IMR-90 (cell line): ENCODE results near the gene HTR5A. TPM values are rescaled to one million over a fixed set of nuclear protein-coding genes. Genes with fewer than 3 reads are reported as not detected.

Source experiments
- ATAC-seq: fragments of 200-7000 bp; cut with Tn5 transposase; 2 replicates; pipeline ENCODE4 v1.9.1; 2020; ENCODE audit warnings: low read depth, mild to moderate bottlenecking, moderate library complexity
- BruUV-seq: library from RNA; stranded (reverse); fragments of 400-500 nt; replicated peaks from 2 replicates; lab custom pipeline; 2021; lab: Mats Ljungman, UMichigan
- CTCF ChIA-PET: fragments of 300-600 bp; formaldehyde crosslinking; extraction: SDS; loops from one replicate; lab custom pipeline; 2021; ENCODE audit warnings: antibody characterized with exemption; lab: Yijun Ruan, JAX
- POLR2A ChIA-PET: fragments of 300-600 bp; sonication (Branson Sonifier 250); formaldehyde crosslinking; loops from one replicate; lab custom pipeline; 2022; ENCODE audit warnings: antibody characterized with exemption; ENCODE audit not compliant: unreplicated experiment; lab: Charles Lee
- DNase-seq: peaks from one replicate; pipeline ENCODE4 v3.0.0; 2013
- H2AFZ ChIP-seq: replicated peaks from 2 replicates; pipeline ENCODE3; 2013; ENCODE audit warnings: low read length, mild to moderate bottlenecking; ENCODE audit not compliant: poor library complexity
- H2AK5ac ChIP-seq: 2 replicates; pipeline ENCODE4 v1.6.1; 2013; ENCODE audit warnings: low read depth, low read length, inconsistent platforms
- H2AK9ac ChIP-seq: replicated peaks from 2 replicates; pipeline ENCODE3; 2013; ENCODE audit warnings: mild to moderate bottlenecking, low read depth, low read length, moderate library complexity; ENCODE audit not compliant: poor library complexity
- H2BK120ac ChIP-seq: 2 replicates; pipeline ENCODE4 v1.6.1; 2013; ENCODE audit warnings: low read depth, low read length, inconsistent platforms
- H2BK15ac ChIP-seq: 3 replicates; pipeline ENCODE4 v1.6.1; 2013; ENCODE audit warnings: low read depth, low read length, inconsistent platforms
- H2BK20ac ChIP-seq: 2 replicates; pipeline ENCODE4 v1.6.1; 2013; ENCODE audit warnings: low read depth, mild to moderate bottlenecking, inconsistent platforms, low read length, moderate library complexity
- H2BK5ac ChIP-seq: 2 replicates; pipeline ENCODE4 v1.6.1; 2013; ENCODE audit warnings: mild to moderate bottlenecking, low read depth, low read length, inconsistent platforms; ENCODE audit not compliant: poor library complexity, severe bottlenecking
- H3K14ac ChIP-seq: replicated peaks from 2 replicates; pipeline ENCODE4 v1.6.1; 2013; ENCODE audit warnings: low read depth, low read length, inconsistent platforms
- H3K18ac ChIP-seq: 2 replicates; pipeline ENCODE4 v1.6.1; 2013; ENCODE audit warnings: low read depth, low read length, control low read depth
- H3K23ac ChIP-seq: 2 replicates; pipeline ENCODE4 v1.6.1; 2013; ENCODE audit warnings: low read depth, low read length, inconsistent platforms
- H3K27ac ChIP-seq: 2 replicates; pipeline ENCODE4 v1.5.1; 2013; ENCODE audit warnings: mild to moderate bottlenecking, control low read depth, low read length; ENCODE audit not compliant: insufficient read depth
- H3K27me3 ChIP-seq: 2 replicates; pipeline ENCODE4 v1.6.1; 2013; ENCODE audit warnings: low read length; ENCODE audit not compliant: control insufficient read depth, insufficient read depth
- H3K36me3 ChIP-seq: 2 replicates; pipeline ENCODE4 v1.6.1; 2013; ENCODE audit warnings: low read length, mixed read lengths; ENCODE audit not compliant: control insufficient read depth, insufficient read depth
- H3K4ac ChIP-seq: 2 replicates; pipeline ENCODE4 v1.6.1; 2013; ENCODE audit warnings: low read depth, low read length, inconsistent platforms
- H3K4me1 ChIP-seq: 2 replicates; pipeline ENCODE4 v1.6.1; 2013; ENCODE audit warnings: low read length, mixed read lengths; ENCODE audit not compliant: control insufficient read depth, insufficient read depth
- H3K4me2 ChIP-seq: 2 replicates; pipeline ENCODE4 v1.6.1; 2013; ENCODE audit warnings: low read depth, mild to moderate bottlenecking, control low read depth, low read length, moderate library complexity
- H3K4me3 ChIP-seq: 2 replicates; pipeline ENCODE4 v1.5.1; 2013; ENCODE audit warnings: low read depth, mild to moderate bottlenecking, control low read depth, low read length, moderate library complexity; ENCODE audit not compliant: insufficient read depth
- H3K56ac ChIP-seq: 2 replicates; pipeline ENCODE4 v1.6.1; 2013; ENCODE audit warnings: low read length, inconsistent platforms; ENCODE audit not compliant: insufficient read depth; ENCODE audit errors: extremely low read depth
- H3K79me1 ChIP-seq, 2 experiments: 2 replicates each; pipeline ENCODE4 v1.6.1; 2013; ENCODE audit warnings: low read length in 2 of 2, inconsistent platforms in 1 of 2, low read depth in 1 of 2
- H3K9ac ChIP-seq: 2 replicates; pipeline ENCODE4 v1.6.1; 2013; ENCODE audit warnings: low read depth, low read length, control low read depth
- H3K9me1 ChIP-seq: 2 replicates; pipeline ENCODE4 v1.6.1; 2013; ENCODE audit warnings: low read length, inconsistent platforms; ENCODE audit not compliant: insufficient read depth
- H3K9me3 ChIP-seq: 2 replicates; pipeline ENCODE4 v1.6.1; 2013; ENCODE audit warnings: low read length; ENCODE audit not compliant: control insufficient read depth, insufficient read depth
- H4K20me1 ChIP-seq: 2 replicates; pipeline ENCODE4 v1.6.1; 2013; ENCODE audit warnings: low read length, inconsistent platforms; ENCODE audit not compliant: insufficient read depth
- H4K5ac ChIP-seq: 2 replicates; pipeline ENCODE4 v1.6.1; 2013; ENCODE audit warnings: mild to moderate bottlenecking, low read depth, low read length, control low read depth
- H4K8ac ChIP-seq, 2 experiments: 2 replicates each; pipeline ENCODE4 v1.6.1; 2013; ENCODE audit warnings: low read depth in 2 of 2, low read length in 2 of 2, control low read depth in 1 of 2, inconsistent platforms in 1 of 2
- H4K91ac ChIP-seq: 2 replicates; pipeline ENCODE4 v1.6.1; 2013; ENCODE audit warnings: low read depth, low read length, inconsistent platforms; ENCODE audit not compliant: insufficient read depth
- CHD1 ChIP-seq: IDR thresholded peaks from 2 replicates; pipeline ENCODE4 v1.6.1; 2012; ENCODE audit warnings: low read depth, low read length, improper control_type of control experiment
- CTCF ChIP-seq: conservative IDR thresholded peaks from 2 replicates; pipeline ENCODE4 v1.5.1; 2012; ENCODE audit warnings: mild to moderate bottlenecking, low read depth, low read length, improper control_type of control experiment
- FOS ChIP-seq: fragments of 150-350 bp; IDR thresholded peaks from 2 replicates; pipeline ENCODE4 v1.6.1; 2016; ENCODE audit warnings: low read depth, low read length
- MAFK ChIP-seq: IDR thresholded peaks from 2 replicates; pipeline ENCODE4 v1.6.1; 2012; ENCODE audit warnings: low read depth, low read length, improper control_type of control experiment
- MAZ ChIP-seq: IDR thresholded peaks from 2 replicates; pipeline ENCODE4 v1.6.1; 2012; ENCODE audit warnings: low read depth, mild to moderate bottlenecking, low read length, improper control_type of control experiment, moderate library complexity, borderline replicate concordance
- POLR2A ChIP-seq: IDR thresholded peaks from 2 replicates; pipeline ENCODE4 v1.6.1; 2012; ENCODE audit warnings: mild to moderate bottlenecking, low read depth, low read length
- RAD21 ChIP-seq: IDR thresholded peaks from 2 replicates; pipeline ENCODE4 v1.6.1; 2012; ENCODE audit warnings: low read length, improper control_type of control experiment
- RCOR1 ChIP-seq: IDR thresholded peaks from 2 replicates; pipeline ENCODE4 v1.6.1; 2012; ENCODE audit warnings: mild to moderate bottlenecking, low read length, improper control_type of control experiment; ENCODE audit not compliant: insufficient replicate concordance
- SMC3 ChIP-seq: fragments of 150-350 bp; IDR thresholded peaks from 2 replicates; pipeline ENCODE4 v1.6.1; 2016; ENCODE audit warnings: low read depth, mild to moderate bottlenecking, antibody characterized with exemption, low read length, moderate library complexity
- whole genome bisulfite sequencing, 2 experiments: methylation state at CpG; one replicate each; pipeline versions ENCODE4 v1.1.5 to v1.1.7; 2013; ENCODE audit warnings: missing lambda C conversion rate in 2 of 2; ENCODE audit not compliant: insufficient read length in 1 of 2; ENCODE audit errors: extremely low coverage in 2 of 2; 5-methylcytosine and 5-hydroxymethylcytosine counted together
- dilution Hi-C: fragments of 300-500 bp; cut with HindIII; formaldehyde crosslinking; loops from one replicate; pipeline ENCODE4 v1.14.3; 2018; ENCODE audit warnings: low sequenced_read_pairs; ENCODE audit not compliant: unreplicated experiment
- in situ Hi-C: fragments of 300-500 bp; cut with MboI; formaldehyde crosslinking; loops from 3 replicates; pipeline ENCODE4 v1.14.3; 2019; ENCODE audit warnings: low sequenced_read_pairs, inconsistent platforms, mixed read lengths
- intact Hi-C: fragments of 100-400 bp; cut with micrococcal nuclease; formaldehyde crosslinking; loops from 2 replicates; pipeline ENCODE4 v1.10.0; 2022
- polyA plus RNA-seq, 3 experiments: library from polyadenylated mRNA; depleted of rRNA; stranded (reverse); fragments of >200 nt; gene quantifications; 2 replicates each; pipeline ENCODE4 v1.2.3, GENCODE V29; 2012; ENCODE audit warnings: low replicate concordance in 1 of 3
- total RNA-seq: library from RNA; depleted of rRNA; stranded (reverse); fragments of >200 nt; gene quantifications from 2 replicates; pipeline ENCODE4 v1.2.3, GENCODE V29; 2012
- TF ChIP-seq, protein P1 (sequence below): fragments of 150-350 bp; IDR thresholded peaks from 2 replicates; pipeline ENCODE4 v1.6.1; 2017; ENCODE audit warnings: mild to moderate bottlenecking, antibody characterized with exemption, low read length, low read depth

Gene HTR5A
- total and polyA plus RNA-seq, 2 of the 4 experiments (the other 2 are of a cell fraction), result not detected

- H4K5ac ChIP-seq, result no peak overlapping the region
- H3K4ac ChIP-seq, result no peak overlapping the region
- H3K4me1 ChIP-seq, result no peaks in the 10 kb centered on the region
- WGBS, 2 experiments, result 80% methylated on average over 2 of the region's 9 CpGs; no CpG with 5 or more reads in 1 of the 2 experiments
- no peak overlapping the region for H3K9ac ChIP-seq
- H3K56ac ChIP-seq, result no peak overlapping the region
- no peak overlapping the region for H4K8ac ChIP-seq
- H3K14ac ChIP-seq, result no peak overlapping the region
- H2AK9ac ChIP-seq, result no peak overlapping the region
- no peak overlapping the region for H3K4me3 ChIP-seq
- no peaks in the 10 kb centered on the region for H3K79me1 ChIP-seq
- no TSS peak for BruUV-seq
- H3K9me3 ChIP-seq, result peaks cover 4% of the 10 kb centered on the region; the same call in 1 of the 2 replicates
- H2AK5ac ChIP-seq, result no peak overlapping the region
- no peak for TF ChIP-seq CTCF
- TF ChIP-seq MAFK, result no peak
- TF ChIP-seq MAZ, result no peak
- no peak for TF ChIP-seq SMC3
- no peak for TF ChIP-seq RAD21
- TF ChIP-seq POLR2A, result no peak
- TF ChIP-seq, protein P1, sequence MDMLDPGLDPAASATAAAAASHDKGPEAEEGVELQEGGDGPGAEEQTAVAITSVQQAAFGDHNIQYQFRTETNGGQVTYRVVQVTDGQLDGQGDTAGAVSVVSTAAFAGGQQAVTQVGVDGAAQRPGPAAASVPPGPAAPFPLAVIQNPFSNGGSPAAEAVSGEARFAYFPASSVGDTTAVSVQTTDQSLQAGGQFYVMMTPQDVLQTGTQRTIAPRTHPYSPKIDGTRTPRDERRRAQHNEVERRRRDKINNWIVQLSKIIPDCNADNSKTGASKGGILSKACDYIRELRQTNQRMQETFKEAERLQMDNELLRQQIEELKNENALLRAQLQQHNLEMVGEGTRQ, result no peak
- TF ChIP-seq RCOR1, result no peak
- TF ChIP-seq FOS, result no peak
- no peak for TF ChIP-seq CHD1
- DNase-seq, result no peak
- no peak for ATAC-seq
- H4K20me1 ChIP-seq, result no peaks in the 10 kb centered on the region
- no peak overlapping the region for H4K91ac ChIP-seq
- H2BK20ac ChIP-seq, result no peak overlapping the region
- CTCF ChIA-PET, result no interaction called here
- no peak overlapping the region for H3K23ac ChIP-seq
- no peak overlapping the region for H2BK5ac ChIP-seq
- H3K36me3 ChIP-seq, result no peaks in the 10 kb centered on the region
- intact Hi-C loops, result no loop called here
- H3K9me1 ChIP-seq, result no peaks in the 10 kb centered on the region
- no peak overlapping the region for H2BK15ac ChIP-seq
- no peak overlapping the region for H2AFZ ChIP-seq
- POLR2A ChIA-PET, result no interaction called here
- no peak overlapping the region for H3K27ac ChIP-seq
- no peak overlapping the region for H3K18ac ChIP-seq
- no peaks in the 10 kb centered on the region for H3K27me3 ChIP-seq
- H2BK120ac ChIP-seq, result no peak overlapping the region
- H3K4me2 ChIP-seq, result no peak overlapping the region
- in situ Hi-C loops, result no loop called here
- dilution Hi-C loops, result no loop called here
These were observed 62.3 kb downstream of the HTR5A start for GRCh38 chr7:155132431-155132830.
